Adipose tissue (tissue), 3 donors: ENCODE results near the gene ARRDC1. TPM values are rescaled to one million over a fixed set of nuclear protein-coding genes. Genes with fewer than 3 reads are reported as not detected.
"Not testable (repeated sequence)": the region's sequence is repeated elsewhere in the genome, so short reads cannot be mapped to it uniquely, and the experiment has no call there.

Experiments used
- H3K27ac ChIP-seq: one replicate; pipeline ENCODE4 v1.5.1; 2013; ENCODE audit warnings: low read depth, low read length
- WGBS, 3 donors: extraction: QIAGEN DNeasy Blood & Tissue Kit; methylation state at CpG; one replicate each; pipeline ENCODE4 v1.1.7; 2013; 5-methylcytosine and 5-hydroxymethylcytosine counted together
- polyA plus RNA-seq, 3 donors: library from polyadenylated mRNA; stranded (reverse); fragments of 200-250 nt; gene quantifications; one replicate each; pipeline ENCODE4 v1.2.3, GENCODE V29; 2013
- donor health status: healthy with polysubstance abuse.
- donor health status: Bipolar disorder and iron deficiency.
- donor health status: healthy.

ARRDC1 gene
- polyA plus RNA-seq, 3 donors, result 37.1 to 87.6 (median 39.7) TPM

- WGBS, 3 donors, result 84 to 88% (median 87%) methylated on average over 8 of the region's 8 CpGs
- H3K27ac ChIP-seq, result not testable (repeated sequence)
Measured at GRCh38 chr9:137622211-137622610, 16.7 kb downstream of the ARRDC1 start.

GRCh38 chr9:137626464-137626863 lies 21.0 kb downstream of the ARRDC1 start:
- H3K27ac ChIP-seq, result no peak overlapping the region
- 65 to 86% (median 74%) methylated on average over 4 of the region's 4 CpGs for WGBS, 3 donors

- WGBS, 3 donors, result 96 to 98% (median 97%) methylated on average over 14 of the region's 14 CpGs
- H3K27ac ChIP-seq, result not testable (repeated sequence)
Measured at GRCh38 chr9:137627406-137627805, 21.9 kb downstream of the ARRDC1 start.

GRCh38 chr9:137630126-137630525 lies 24.6 kb downstream of the ARRDC1 start:
- no peak overlapping the region for H3K27ac ChIP-seq
- 24 to 41% (median 38%) methylated on average over 1 of the region's 1 CpG for WGBS, 3 donors

- WGBS, 3 donors, result 40 to 69% (median 58%) methylated on average over 4 of the region's 4 CpGs
- H3K27ac ChIP-seq, result no peak overlapping the region
Measured at GRCh38 chr9:137630679-137631078, 25.2 kb downstream of the ARRDC1 start.

- 81 to 86% (median 81%) methylated on average over 16 of the region's 16 CpGs for WGBS, 3 donors
Measured at GRCh38 chr9:137631345-137632229, 26.1 kb downstream of the ARRDC1 start.

GRCh38 chr9:137632230-137633161 lies 27.0 kb downstream of the ARRDC1 start:
- no peak overlapping the region for H3K27ac ChIP-seq
- 58 to 76% (median 59%) methylated on average over 23 of the region's 23 CpGs for WGBS, 3 donors

More at GRCh38 chr9:137631345-137632229, 26.1 kb downstream of the ARRDC1 start:
- no peak overlapping the region for H3K27ac ChIP-seq

- WGBS, 3 donors, result 81 to 83% (median 83%) methylated on average over 5 of the region's 5 CpGs
- H3K27ac ChIP-seq, result no peak overlapping the region
Measured at GRCh38 chr9:137634016-137634415, 28.5 kb downstream of the ARRDC1 start.

GRCh38 chr9:137638680-137639079 lies 33.2 kb downstream of the ARRDC1 start:
- H3K27ac ChIP-seq, result no peak overlapping the region
- WGBS, 3 donors, result 85 to 98% (median 89%) methylated on average over 6 of the region's 6 CpGs

GRCh38 chr9:137639303-137640051 lies 34.0 kb downstream of the ARRDC1 start:
- H3K27ac ChIP-seq, result no peak overlapping the region
- WGBS, 3 donors, result 62 to 83% (median 66%) methylated on average over 12 of the region's 12 CpGs

GRCh38 chr9:137640862-137641261 lies 35.4 kb downstream of the ARRDC1 start:
- WGBS, 3 donors, result 90 to 99% (median 96%) methylated on average over 5 of the region's 5 CpGs
- H3K27ac ChIP-seq, result no peak overlapping the region

GRCh38 chr9:137642118-137642601 lies 36.7 kb downstream of the ARRDC1 start:
- no peak overlapping the region for H3K27ac ChIP-seq
- 93 to 97% (median 95%) methylated on average over 10 of the region's 10 CpGs for WGBS, 3 donors

- H3K27ac ChIP-seq, result no peak overlapping the region
- WGBS, 3 donors, result 96 to 99% (median 97%) methylated on average over 5 of the region's 5 CpGs
Measured at GRCh38 chr9:137642892-137643291, 37.4 kb downstream of the ARRDC1 start.

- H3K27ac ChIP-seq, result no peak overlapping the region
- WGBS, 3 donors, result 87 to 95% (median 92%) methylated on average over 14 of the region's 14 CpGs
Measured at GRCh38 chr9:137643921-137644320, 38.4 kb downstream of the ARRDC1 start.

GRCh38 chr9:137645211-137645610 lies 39.7 kb downstream of the ARRDC1 start:
- no peak overlapping the region for H3K27ac ChIP-seq
- WGBS, 3 donors, result 74 to 95% (median 95%) methylated on average over 5 of the region's 5 CpGs

GRCh38 chr9:137646341-137646740 lies 40.9 kb downstream of the ARRDC1 start:
- 84 to 89% (median 88%) methylated on average over 13 of the region's 13 CpGs for WGBS, 3 donors
- H3K27ac ChIP-seq, result no peak overlapping the region

- no peak overlapping the region for H3K27ac ChIP-seq
- 52 to 80% (median 63%) methylated on average over 15 of the region's 15 CpGs for WGBS, 3 donors
Measured at GRCh38 chr9:137647096-137647714, 41.7 kb downstream of the ARRDC1 start.

GRCh38 chr9:137648396-137648795 lies 42.9 kb downstream of the ARRDC1 start:
- WGBS, 3 donors, result 84 to 97% (median 85%) methylated on average over 2 of the region's 2 CpGs

More at GRCh38 chr9:137648396-137648795, 42.9 kb downstream of the ARRDC1 start:
- no peak overlapping the region for H3K27ac ChIP-seq
